Esophagus muscularis mucosa (tissue), 3 donors: Measurements from ENCODE around the gene TTYH3.
"Not testable (repeated sequence)": the region's sequence is repeated elsewhere in the genome, so short reads cannot be mapped to it uniquely, and the experiment has no call there.

Source experiments
- POLR2A ChIP-seq: fragments of 450-650 bp; IDR thresholded peaks from one replicate; pipeline ENCODE4 v1.6.1; 2017; ENCODE audit warnings: antibody characterized with exemption, moderate library complexity, mild to moderate bottlenecking, low read depth
- TF ChIP-seq, protein P1 (sequence below), 3 experiments: fragments of 200-600 bp in 2 of 3; fragments of 450-650 bp in 1 of 3; sonication (generic) in 2 of 3; IDR thresholded peaks; one replicate each; pipeline ENCODE4 v1.5.1; 2017 to 2019; ENCODE audit warnings: antibody characterized with exemption in 3 of 3, mild to moderate bottlenecking in 2 of 3, moderate library complexity in 1 of 3

DNA sequence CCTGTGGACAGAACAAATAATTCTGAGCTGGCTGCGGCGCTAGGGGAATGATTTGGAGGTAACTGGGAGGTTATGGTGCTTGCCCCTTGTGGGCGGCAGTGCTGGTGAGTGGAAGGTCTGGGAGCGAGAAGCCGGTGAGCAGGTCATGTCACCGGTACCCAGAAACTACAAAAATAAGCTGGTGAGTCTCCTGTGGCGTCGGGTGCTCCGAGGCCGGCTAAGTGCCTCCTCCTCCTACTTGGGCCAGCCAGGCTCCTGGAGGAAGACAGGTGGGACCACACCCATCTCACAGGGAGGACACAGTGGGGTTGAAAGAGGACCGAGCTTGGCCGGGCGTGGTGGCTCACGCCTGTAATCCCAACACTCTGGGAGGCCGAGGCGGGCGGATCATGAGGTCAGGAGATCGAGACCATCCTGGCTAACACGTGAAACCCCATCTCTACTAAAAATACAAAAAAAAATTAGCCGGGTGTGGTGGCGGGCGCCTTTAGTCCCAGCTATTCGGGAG, 60.2 kb downstream of the TTYH3 start:
- TF ChIP-seq, protein P1, sequence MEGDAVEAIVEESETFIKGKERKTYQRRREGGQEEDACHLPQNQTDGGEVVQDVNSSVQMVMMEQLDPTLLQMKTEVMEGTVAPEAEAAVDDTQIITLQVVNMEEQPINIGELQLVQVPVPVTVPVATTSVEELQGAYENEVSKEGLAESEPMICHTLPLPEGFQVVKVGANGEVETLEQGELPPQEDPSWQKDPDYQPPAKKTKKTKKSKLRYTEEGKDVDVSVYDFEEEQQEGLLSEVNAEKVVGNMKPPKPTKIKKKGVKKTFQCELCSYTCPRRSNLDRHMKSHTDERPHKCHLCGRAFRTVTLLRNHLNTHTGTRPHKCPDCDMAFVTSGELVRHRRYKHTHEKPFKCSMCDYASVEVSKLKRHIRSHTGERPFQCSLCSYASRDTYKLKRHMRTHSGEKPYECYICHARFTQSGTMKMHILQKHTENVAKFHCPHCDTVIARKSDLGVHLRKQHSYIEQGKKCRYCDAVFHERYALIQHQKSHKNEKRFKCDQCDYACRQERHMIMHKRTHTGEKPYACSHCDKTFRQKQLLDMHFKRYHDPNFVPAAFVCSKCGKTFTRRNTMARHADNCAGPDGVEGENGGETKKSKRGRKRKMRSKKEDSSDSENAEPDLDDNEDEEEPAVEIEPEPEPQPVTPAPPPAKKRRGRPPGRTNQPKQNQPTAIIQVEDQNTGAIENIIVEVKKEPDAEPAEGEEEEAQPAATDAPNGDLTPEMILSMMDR (IDR thresholded peaks at IDR 0.05) = not testable (repeated sequence)
- not testable (repeated sequence) for TF ChIP-seq POLR2A
